HFFc6 (cell line): ENCODE data around the gene LINC00237. TPM values are rescaled to one million over a fixed set of nuclear protein-coding genes. Genes with fewer than 3 reads are reported as not detected.
A peak's percentile ranks its signal among the peaks of the same experiment; 100 is the strongest.

Source experiments
- DNase-seq: peaks from one replicate; pipeline ENCODE4 v3.0.0-alpha.2; 2018
- H3K27ac Mint-ChIP-seq: 2 replicates; pipeline ENCODE4 v1.8.0; 2020; ENCODE audit warnings: mild to moderate bottlenecking, mixed read lengths
- H3K27me3 Mint-ChIP-seq: 2 replicates; pipeline ENCODE4 v1.8.0; 2021; ENCODE audit warnings: mild to moderate bottlenecking, moderate library complexity, mixed read lengths; ENCODE audit not compliant: insufficient read depth
- H3K36me3 Mint-ChIP-seq: 2 replicates; pipeline ENCODE4 v1.8.0; 2021; ENCODE audit warnings: low read depth, mixed read lengths
- H3K4me1 Mint-ChIP-seq: 2 replicates; pipeline ENCODE4 v1.8.0; 2020; ENCODE audit warnings: low read depth, mixed read lengths
- H3K4me3 Mint-ChIP-seq: 2 replicates; pipeline ENCODE4 v1.8.0; 2020; ENCODE audit warnings: mild to moderate bottlenecking, moderate library complexity, mixed read lengths
- H3K9me3 Mint-ChIP-seq: 2 replicates; pipeline ENCODE4 v1.8.0; 2020; ENCODE audit warnings: mild to moderate bottlenecking, mixed read lengths
- CTCF ChIP-seq: fragments of 200-600 bp; sonication (generic); IDR thresholded peaks from 2 replicates; pipeline ENCODE4 v1.5.0; 2021; ENCODE audit warnings: antibody characterized with exemption, mild to moderate bottlenecking
- total RNA-seq, 6 experiments: library from RNA; stranded (reverse); fragmentation: NEBNext Ultra II Directional; extraction: Animal tissue kit (Norgen Biotek cat#: 25700); gene quantifications; 2 replicates in 1 of 6; 3 replicates in 5 of 6; pipeline ENCODE4 v1.2.3, GENCODE V29; 2021

LINC00237 gene
- total RNA-seq, 6 experiments from 2014 or later: not detected

GRCh38 chr20:21125072-21125848 lies 19.1 kb upstream of the LINC00237 start:
- no peaks in the 10 kb centered on the region; the same call in 1 of the 2 replicates for H3K27me3 Mint-ChIP-seq
- no peaks in the 10 kb centered on the region for H3K9me3 Mint-ChIP-seq
- peak overlapping the region; percentile 72 for H3K27ac Mint-ChIP-seq
- peak; percentile 50 for DNase-seq
- H3K36me3 Mint-ChIP-seq: no peaks in the 10 kb centered on the region
- H3K4me1 Mint-ChIP-seq: peaks cover 23% of the 10 kb centered on the region
- peak overlapping the region; percentile 95 for H3K4me3 Mint-ChIP-seq
- TF ChIP-seq CTCF: no peak

GRCh38 chr20:21124190-21124589 lies 18.0 kb upstream of the LINC00237 start:
- no peak overlapping the region for H3K4me3 Mint-ChIP-seq
- H3K36me3 Mint-ChIP-seq: no peaks in the 10 kb centered on the region
- H3K27me3 Mint-ChIP-seq: no peaks in the 10 kb centered on the region; the same call in 1 of the 2 replicates
- no peaks in the 10 kb centered on the region for H3K9me3 Mint-ChIP-seq
- H3K27ac Mint-ChIP-seq: no peak overlapping the region
- no peak for TF ChIP-seq CTCF
- no peak for DNase-seq
- H3K4me1 Mint-ChIP-seq: peaks cover 23% of the 10 kb centered on the region

- no peak for DNase-seq
- no peak for TF ChIP-seq CTCF
- no peak overlapping the region for H3K4me3 Mint-ChIP-seq
- H3K27me3 Mint-ChIP-seq: peaks cover 5% of the 10 kb centered on the region
- no peak overlapping the region for H3K27ac Mint-ChIP-seq
- H3K9me3 Mint-ChIP-seq: no peaks in the 10 kb centered on the region
- no peaks in the 10 kb centered on the region for H3K36me3 Mint-ChIP-seq
- no peaks in the 10 kb centered on the region for H3K4me1 Mint-ChIP-seq
These were observed 12.6 kb upstream of the LINC00237 start for GRCh38 chr20:21118782-21119181.

- TF ChIP-seq CTCF: no peak
- Mint-ChIP-seq H3K27me3 (peaks cover 5% of the 10 kb centered on the region), H3K4me3 (no peak overlapping the region), H3K27ac (no peak overlapping the region), H3K36me3 (no peaks in the 10 kb centered on the region), H3K4me1 (no peaks in the 10 kb centered on the region), H3K9me3 (no peaks in the 10 kb centered on the region)
- DNase-seq: no peak
These were observed 12.0 kb upstream of the LINC00237 start for GRCh38 chr20:21118138-21118537.

GRCh38 chr20:21117521-21117920 lies 11.4 kb upstream of the LINC00237 start:
- no peak for DNase-seq
- Mint-ChIP-seq H3K4me1 (no peaks in the 10 kb centered on the region), H3K27ac (no peak overlapping the region), H3K36me3 (no peaks in the 10 kb centered on the region), H3K4me3 (no peak overlapping the region), H3K27me3 (peaks cover 6% of the 10 kb centered on the region), H3K9me3 (no peaks in the 10 kb centered on the region)
- TF ChIP-seq CTCF: no peak
